Breast epithelium (tissue), 4 donors: Measurements from ENCODE around the gene TBCK. TPM values are rescaled to one million over a fixed set of nuclear protein-coding genes. Genes with fewer than 3 reads are reported as not detected.

Source experiments
- DNase-seq, 2 donors: peaks; one replicate each; pipeline ENCODE4 v3.0.0-alpha.2; 2019; ENCODE audit warnings: low spot score in 2 of 2
- H3K27ac ChIP-seq, 2 donors: fragments of 200-600 bp; sonication (generic) in 1 of 2; one replicate each; pipeline ENCODE4 v1.5.1; 2016 to 2019; ENCODE audit warnings: mild to moderate bottlenecking in 1 of 2
- H3K27me3 ChIP-seq, 2 donors: fragments of 200-600 bp; sonication (generic) in 1 of 2; one replicate each; pipeline versions ENCODE4 v1.5.1 to v1.6.0; 2017 to 2019; ENCODE audit warnings: control low read depth in 1 of 2, mild to moderate bottlenecking in 1 of 2
- H3K36me3 ChIP-seq: fragments of 200-600 bp; one replicate; pipeline ENCODE4 v1.5.1; 2019
- H3K4me1 ChIP-seq, 2 donors: fragments of 200-600 bp; sonication (generic); one replicate each; pipeline ENCODE4 v1.5.1; 2016 to 2019; ENCODE audit warnings: control low read depth in 1 of 2
- H3K4me3 ChIP-seq, 3 donors: fragments of 200-600 bp; sonication (generic); 1 replicate in 2 of 3; 2 replicates in 1 of 3; pipeline ENCODE4 v1.5.1; 2016 to 2019; ENCODE audit warnings: mild to moderate bottlenecking in 3 of 3, moderate library complexity in 2 of 3
- H3K9me3 ChIP-seq, 2 donors: fragments of 200-600 bp; sonication (generic) in 1 of 2; one replicate each; pipeline ENCODE4 v1.5.1; 2016 to 2019; ENCODE audit warnings: control low read depth in 1 of 2
- POLR2A ChIP-seq: fragments of 450-650 bp; IDR thresholded peaks from one replicate; pipeline ENCODE4 v1.6.1; 2016; ENCODE audit warnings: antibody characterized with exemption, mild to moderate bottlenecking, moderate library complexity
- POLR2AphosphoS5 ChIP-seq, 3 donors: sonication (generic); formaldehyde crosslinking; IDR thresholded peaks; one replicate each; pipeline ENCODE4 v1.6.1; 2017; ENCODE audit warnings: antibody characterized with exemption in 3 of 3
- intact Hi-C: fragments of 100-400 bp; cut with DNase I; formaldehyde crosslinking; loops from one replicate; pipeline ENCODE4 v1.15.1; 2023; ENCODE audit warnings: low total_unique reads
- total RNA-seq, 3 donors: library from RNA; depleted of rRNA; stranded (reverse); fragments of >200 nt; gene quantifications; one replicate each; pipeline ENCODE4 v1.1.0, GENCODE V29; 2016
- TF ChIP-seq, protein P1 (sequence below), 3 donors: fragments of 450-650 bp; IDR thresholded peaks; one replicate each; pipeline ENCODE4 v1.5.1; 2016 to 2017; ENCODE audit warnings: antibody characterized with exemption in 3 of 3, mild to moderate bottlenecking in 3 of 3, moderate library complexity in 3 of 3

Gene TBCK
- total RNA-seq, 3 donors from 2014 or later, result 46.9 to 82.3 (median 57.0) TPM

DNA sequence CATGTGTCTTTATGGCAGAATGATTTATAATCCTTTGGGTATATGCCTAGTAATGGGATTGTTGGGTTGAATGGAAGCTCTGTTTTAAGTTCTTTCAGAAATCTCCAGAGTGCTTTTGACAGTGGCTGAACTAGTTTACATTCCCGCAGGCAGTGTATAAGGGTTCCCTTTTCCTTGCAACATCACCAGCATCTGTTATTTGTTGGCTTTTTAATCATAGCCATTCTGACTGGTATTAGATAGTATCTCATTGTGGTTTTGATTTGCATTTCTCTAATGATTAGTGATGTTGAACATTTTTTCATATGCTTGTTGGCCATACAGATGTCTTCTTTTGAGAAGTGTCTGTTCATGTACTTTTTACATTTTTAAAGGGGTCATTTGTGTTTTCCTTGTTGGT is 129.8 kb downstream of the TBCK start:
- no peak for TF ChIP-seq POLR2AphosphoS5 (IDR thresholded peaks at IDR 0.05)
- TF ChIP-seq, protein P1, sequence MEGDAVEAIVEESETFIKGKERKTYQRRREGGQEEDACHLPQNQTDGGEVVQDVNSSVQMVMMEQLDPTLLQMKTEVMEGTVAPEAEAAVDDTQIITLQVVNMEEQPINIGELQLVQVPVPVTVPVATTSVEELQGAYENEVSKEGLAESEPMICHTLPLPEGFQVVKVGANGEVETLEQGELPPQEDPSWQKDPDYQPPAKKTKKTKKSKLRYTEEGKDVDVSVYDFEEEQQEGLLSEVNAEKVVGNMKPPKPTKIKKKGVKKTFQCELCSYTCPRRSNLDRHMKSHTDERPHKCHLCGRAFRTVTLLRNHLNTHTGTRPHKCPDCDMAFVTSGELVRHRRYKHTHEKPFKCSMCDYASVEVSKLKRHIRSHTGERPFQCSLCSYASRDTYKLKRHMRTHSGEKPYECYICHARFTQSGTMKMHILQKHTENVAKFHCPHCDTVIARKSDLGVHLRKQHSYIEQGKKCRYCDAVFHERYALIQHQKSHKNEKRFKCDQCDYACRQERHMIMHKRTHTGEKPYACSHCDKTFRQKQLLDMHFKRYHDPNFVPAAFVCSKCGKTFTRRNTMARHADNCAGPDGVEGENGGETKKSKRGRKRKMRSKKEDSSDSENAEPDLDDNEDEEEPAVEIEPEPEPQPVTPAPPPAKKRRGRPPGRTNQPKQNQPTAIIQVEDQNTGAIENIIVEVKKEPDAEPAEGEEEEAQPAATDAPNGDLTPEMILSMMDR (IDR thresholded peaks at IDR 0.05), result no peak
- no peak for TF ChIP-seq POLR2A
- H3K4me1 ChIP-seq, result no peaks in the 10 kb centered on the region
- H3K9me3 ChIP-seq, result no peaks in the 10 kb centered on the region
- DNase-seq, result no peak
- H3K36me3 ChIP-seq, result no peaks in the 10 kb centered on the region
- no peak overlapping the region for H3K4me3 ChIP-seq
- no peak overlapping the region for H3K27ac ChIP-seq
- intact Hi-C loops, result no loop called here
- no peaks in the 10 kb centered on the region for H3K27me3 ChIP-seq

DNA sequence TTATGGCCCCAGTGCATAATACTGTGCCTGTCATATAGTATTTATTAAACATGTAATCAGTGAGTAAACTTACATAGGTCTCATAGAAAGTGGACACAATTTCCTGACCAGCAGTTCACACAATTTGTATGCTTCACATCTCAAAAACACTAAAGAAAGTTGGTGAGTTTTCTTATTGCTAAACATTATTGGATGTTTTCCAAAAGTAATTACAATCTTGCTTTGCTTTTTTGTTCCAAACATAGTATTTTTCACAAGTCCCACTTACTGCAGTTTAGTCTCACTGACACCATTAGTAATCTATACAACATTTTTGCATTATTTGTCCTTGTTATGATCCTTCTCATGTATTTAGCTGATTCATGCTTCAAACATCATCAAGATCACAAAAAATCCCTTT is 132.5 kb downstream of the TBCK start:
- Histone ChIP-seq H3K9me3 (no peaks in the 10 kb centered on the region), H3K27me3 (no peaks in the 10 kb centered on the region), H3K4me3 (no peak overlapping the region), H3K27ac (no peak overlapping the region), H3K4me1 (no peaks in the 10 kb centered on the region), H3K36me3 (no peaks in the 10 kb centered on the region)
- intact Hi-C loops, result no loop called here
- DNase-seq, result no peak
- TF ChIP-seq, protein P1 (IDR thresholded peaks at IDR 0.05), result no peak
- no peak for TF ChIP-seq POLR2AphosphoS5 (IDR thresholded peaks at IDR 0.05)
- TF ChIP-seq POLR2A, result no peak

DNA sequence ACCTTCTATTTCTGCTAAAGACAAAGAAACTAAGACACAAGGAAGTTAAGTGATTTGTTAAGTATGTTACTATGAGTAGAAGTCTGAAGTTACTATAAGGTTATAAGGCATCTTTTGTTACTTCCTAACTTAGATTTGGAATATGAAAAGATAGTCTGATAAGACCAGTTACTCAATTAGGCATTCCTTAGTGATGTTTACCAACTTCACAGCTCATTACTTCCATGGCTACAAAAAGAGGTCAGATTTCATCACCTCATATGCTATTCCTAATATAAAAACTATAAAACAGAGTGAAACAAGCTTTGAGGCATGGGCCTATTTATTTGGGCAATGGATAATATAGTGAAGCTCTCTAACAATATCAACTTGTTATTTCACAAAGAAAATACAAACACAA is 143.1 kb downstream of the TBCK start:
- no peak for DNase-seq
- intact Hi-C loops, result no loop called here
- H3K4me3 ChIP-seq, result no peak overlapping the region
- no peaks in the 10 kb centered on the region for H3K9me3 ChIP-seq
- TF ChIP-seq, protein P1 (IDR thresholded peaks at IDR 0.05), result no peak
- no peak for TF ChIP-seq POLR2AphosphoS5 (IDR thresholded peaks at IDR 0.05)
- TF ChIP-seq POLR2A, result no peak
- H3K4me1 ChIP-seq, result no peaks in the 10 kb centered on the region
- H3K36me3 ChIP-seq, result no peaks in the 10 kb centered on the region
- H3K27me3 ChIP-seq, result no peaks in the 10 kb centered on the region
- H3K27ac ChIP-seq, result no peak overlapping the region

DNA sequence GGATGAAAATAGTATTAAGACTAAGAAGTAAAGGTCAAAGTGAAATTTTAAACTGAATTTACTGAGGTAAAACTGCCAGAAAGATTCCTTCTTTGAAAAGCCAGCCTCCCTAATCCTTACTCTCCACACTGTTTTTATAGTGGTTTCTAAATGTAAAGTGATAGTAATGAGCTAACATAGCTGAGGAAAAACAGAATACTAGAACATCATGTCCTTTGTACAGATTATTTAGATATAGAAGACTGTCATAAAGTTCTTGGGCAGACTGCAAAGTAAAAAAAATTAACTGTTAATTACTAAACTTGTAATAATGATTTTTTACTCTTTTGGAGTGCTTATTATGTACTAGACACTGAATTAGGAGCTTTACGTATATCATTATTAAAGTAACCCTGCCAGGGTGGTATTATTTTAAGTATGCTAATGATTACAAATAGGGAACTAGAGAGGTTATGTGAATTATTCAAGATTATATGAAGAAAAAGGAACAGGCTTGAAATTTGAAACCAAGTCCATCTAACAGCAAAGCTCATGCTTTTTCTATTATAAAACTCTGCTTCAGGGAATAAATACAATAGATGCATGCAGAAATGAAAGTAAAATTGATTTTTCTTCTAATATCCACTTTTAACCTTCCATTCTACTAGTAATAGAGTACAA is 150.5 kb downstream of the TBCK start:
- Histone ChIP-seq H3K4me1 (no peaks in the 10 kb centered on the region), H3K36me3 (no peaks in the 10 kb centered on the region), H3K9me3 (peaks cover 0 to 5% of the 10 kb centered on the region in 2 donors), H3K27ac (no peak overlapping the region), H3K4me3 (no peak overlapping the region), H3K27me3 (no peaks in the 10 kb centered on the region)
- intact Hi-C loops, result no loop called here
- DNase-seq, result no peak
- TF ChIP-seq POLR2AphosphoS5 (IDR thresholded peaks at IDR 0.05) (no peak), POLR2A (no peak)
- TF ChIP-seq, protein P1 (IDR thresholded peaks at IDR 0.05), result no peak

DNA sequence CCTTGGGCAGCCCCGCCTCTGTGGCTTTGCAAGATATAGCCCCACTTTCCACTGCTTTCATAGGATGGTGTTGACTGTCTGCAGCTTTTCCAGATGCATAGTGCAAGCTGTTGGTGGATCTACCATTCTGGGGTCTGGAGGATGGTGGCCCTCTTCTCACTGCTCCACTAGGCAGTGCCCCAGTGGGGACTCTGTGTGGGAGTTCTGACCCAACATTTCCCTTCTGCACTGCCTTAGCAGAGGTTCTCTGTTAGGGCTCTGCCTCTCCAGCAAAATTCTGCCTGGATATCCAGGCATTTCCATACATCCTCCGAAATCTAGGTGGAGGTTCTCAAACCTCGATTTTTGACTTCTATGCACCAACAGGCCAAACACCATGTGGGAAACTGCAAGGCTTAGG is 153.7 kb downstream of the TBCK start:
- no peaks in the 10 kb centered on the region for H3K36me3 ChIP-seq
- no peaks in the 10 kb centered on the region for H3K27me3 ChIP-seq
- DNase-seq, result no peak
- TF ChIP-seq, protein P1 (IDR thresholded peaks at IDR 0.05), result no peak
- TF ChIP-seq POLR2AphosphoS5 (IDR thresholded peaks at IDR 0.05) (no peak), POLR2A (no peak)
- no peak overlapping the region for H3K27ac ChIP-seq
- H3K9me3 ChIP-seq, result peaks cover 0 to 5% of the 10 kb centered on the region in 2 donors
- H3K4me3 ChIP-seq, result no peak overlapping the region
- H3K4me1 ChIP-seq, result no peaks in the 10 kb centered on the region
- intact Hi-C loops, result no loop called here
